CD14-positive monocyte (primary cell): ENCODE measurements around the gene CNIH1. TPM values are rescaled to one million over a fixed set of nuclear protein-coding genes. Genes with fewer than 3 reads are reported as not detected.

ENCODE experiments used
- DNase-seq, 3 donors: peaks; one replicate each; pipeline ENCODE4 v3.0.0-alpha.2; 2011 to 2022
- H2AFZ ChIP-seq: 2 replicates; pipeline ENCODE4 v1.6.0; 2012; ENCODE audit warnings: mild to moderate bottlenecking, low read depth, low read length, inconsistent platforms; ENCODE audit not compliant: insufficient read depth, poor library complexity, severe bottlenecking
- H3K27ac ChIP-seq, 2 donors: 1 replicate in 1 of 2; 2 replicates in 1 of 2; pipeline ENCODE4 v1.5.1; 2012 to 2013; ENCODE audit warnings: low read length in 2 of 2, control low read depth in 1 of 2, inconsistent platforms in 1 of 2, low read depth in 1 of 2, mild to moderate bottlenecking in 1 of 2
- H3K27me3 ChIP-seq, 2 donors: one replicate each; pipeline versions ENCODE4 v1.6.0 to v1.6.1; 2011 to 2013; ENCODE audit warnings: low read length in 2 of 2; ENCODE audit not compliant: control insufficient read depth in 2 of 2, insufficient read depth in 2 of 2
- H3K36me3 ChIP-seq, 2 donors: replicated peaks in 1 of 2; 1 replicate in 1 of 2; 2 replicates in 1 of 2; pipeline versions ENCODE4 v1.5.1 to v1.6.1; 2012 to 2013; ENCODE audit warnings: low read length in 2 of 2, control low read depth in 1 of 2, inconsistent platforms in 1 of 2, mild to moderate bottlenecking in 1 of 2; ENCODE audit not compliant: insufficient read depth in 2 of 2, control insufficient read depth in 1 of 2
- H3K4me1 ChIP-seq, 2 donors: 1 replicate in 1 of 2; 2 replicates in 1 of 2; pipeline versions ENCODE4 v1.5.1 to v1.6.1; 2012 to 2013; ENCODE audit warnings: low read length in 2 of 2, control low read depth in 1 of 2, inconsistent platforms in 1 of 2, mild to moderate bottlenecking in 1 of 2, moderate library complexity in 1 of 2; ENCODE audit not compliant: insufficient read depth in 2 of 2, control insufficient read depth in 1 of 2
- H3K4me2 ChIP-seq: replicated peaks from 2 replicates; pipeline ENCODE3; 2012; ENCODE audit warnings: low read length, moderate library complexity, mild to moderate bottlenecking; ENCODE audit not compliant: poor library complexity, severe bottlenecking; ENCODE audit errors: extremely low read depth
- H3K4me3 ChIP-seq, 3 experiments: fragments of 200-600 bp in 1 of 3; sonication (generic) in 1 of 3; replicated peaks in 1 of 3; 1 replicate in 2 of 3; 2 replicates in 1 of 3; pipeline ENCODE4 v1.5.1; 2011 to 2013; ENCODE audit warnings: low read length in 3 of 3, mild to moderate bottlenecking in 3 of 3, control low read depth in 2 of 3, low read depth in 2 of 3, inconsistent platforms in 1 of 3, moderate library complexity in 1 of 3
- H3K79me2 ChIP-seq: 2 replicates; pipeline ENCODE4 v1.6.0; 2012; ENCODE audit warnings: mild to moderate bottlenecking, control low read depth, inconsistent platforms, low read length, moderate library complexity; ENCODE audit not compliant: insufficient read depth
- H3K9ac ChIP-seq: 2 replicates; pipeline ENCODE4 v1.6.0; 2017; ENCODE audit warnings: low read length, mild to moderate bottlenecking; ENCODE audit not compliant: insufficient read depth, poor library complexity, severe bottlenecking
- H3K9me3 ChIP-seq, 2 donors: replicated peaks in 1 of 2; 1 replicate in 1 of 2; 2 replicates in 1 of 2; pipeline versions ENCODE4 v1.5.1 to v1.6.1; 2012 to 2013; ENCODE audit warnings: low read length in 2 of 2, control low read depth in 1 of 2; ENCODE audit not compliant: control insufficient read depth in 1 of 2, insufficient read depth in 1 of 2
- H4K20me1 ChIP-seq: 2 replicates; pipeline ENCODE4 v1.6.0; 2012; ENCODE audit warnings: mild to moderate bottlenecking, low read length, control low read depth, moderate library complexity; ENCODE audit not compliant: insufficient read depth
- H3K27ac Mint-ChIP-seq, 7 donors: one replicate each; pipeline ENCODE4 v1.8.0; 2020; ENCODE audit warnings: mild to moderate bottlenecking in 7 of 7, mixed read lengths in 7 of 7, moderate library complexity in 6 of 7, inconsistent platforms in 2 of 7
- H3K27me3 Mint-ChIP-seq, 3 donors: one replicate each; pipeline ENCODE4 v1.8.0; 2021 to 2022; ENCODE audit warnings: low read depth in 3 of 3, mild to moderate bottlenecking in 3 of 3, mixed read lengths in 3 of 3, moderate library complexity in 3 of 3, inconsistent platforms in 1 of 3
- H3K36me3 Mint-ChIP-seq, 2 donors: one replicate each; pipeline ENCODE4 v1.8.0; 2020; ENCODE audit warnings: mixed read lengths in 2 of 2, inconsistent platforms in 1 of 2, mild to moderate bottlenecking in 1 of 2
- H3K4me1 Mint-ChIP-seq: one replicate; pipeline ENCODE4 v1.8.0; 2020; ENCODE audit warnings: mild to moderate bottlenecking, mixed read lengths
- H3K4me3 Mint-ChIP-seq, 2 donors: one replicate each; pipeline ENCODE4 v1.8.0; 2020; ENCODE audit warnings: mild to moderate bottlenecking in 2 of 2, mixed read lengths in 2 of 2, moderate library complexity in 1 of 2
- H3K9me3 Mint-ChIP-seq, 7 donors: one replicate each; pipeline ENCODE4 v1.8.0; 2020 to 2022; ENCODE audit warnings: mixed read lengths in 7 of 7, mild to moderate bottlenecking in 6 of 7, moderate library complexity in 6 of 7, inconsistent platforms in 2 of 7
- CTCF ChIP-seq: fragments of 200-600 bp; IDR thresholded peaks from one replicate; pipeline ENCODE4 v1.8.0; 2022; ENCODE audit warnings: antibody characterized with exemption, mild to moderate bottlenecking
- WGBS: methylation state at CpG from one replicate; pipeline ENCODE4 v1.1.5; 2013; ENCODE audit warnings: missing lambda C conversion rate; ENCODE audit not compliant: insufficient coverage; 5-methylcytosine and 5-hydroxymethylcytosine counted together
- intact Hi-C, 2 donors: fragments of 100-400 bp; cut with micrococcal nuclease; formaldehyde crosslinking; loops; one replicate each; pipeline versions ENCODE4 v1.15.0 to v1.15.1; 2023
- polyA plus RNA-seq, 3 donors: library from polyadenylated mRNA; depleted of rRNA in 1 of 3; unstranded in 2 of 3; stranded (reverse) in 1 of 3; fragments of 300-500 nt in 2 of 3; fragments of >200 nt in 1 of 3; fragmentation: Illumina TruSeq in 2 of 3; gene quantifications; 1 replicate in 2 of 3; 2 replicates in 1 of 3; pipeline ENCODE4 v1.2.3, GENCODE V29; 2012 to 2021

The CNIH1 gene
- polyA plus RNA-seq, 3 donors = 109 to 162 (median 138) TPM

- DNase-seq = no peak
- Mint-ChIP-seq H3K4me3 (no peak overlapping the region), H3K36me3 (peaks cover 38 to 41% of the 10 kb centered on the region in 2 donors), H3K4me1 (peaks cover 4% of the 10 kb centered on the region), H3K27ac (no peak overlapping the region), H3K9me3 (peaks cover 9 to 16% (median 11%) of the 10 kb centered on the region in 7 donors), H3K27me3 (peaks cover 0 to 3% (median 0%) of the 10 kb centered on the region in 3 donors)
- H2AFZ ChIP-seq = no peak overlapping the region
- TF ChIP-seq CTCF = no peak
- no peak overlapping the region for H3K4me2 ChIP-seq
- peaks cover 3 to 11% of the 10 kb centered on the region in 2 donors for H3K9me3 ChIP-seq
- intact Hi-C loops = no loop called here
- H3K36me3 ChIP-seq = peaks cover 10 to 46% of the 10 kb centered on the region in 2 donors
- no peaks in the 10 kb centered on the region for H3K4me1 ChIP-seq
- H3K79me2 ChIP-seq = no peaks in the 10 kb centered on the region
- no peak overlapping the region for H3K27ac ChIP-seq
- no peaks in the 10 kb centered on the region for H4K20me1 ChIP-seq
- H3K9ac ChIP-seq = no peak overlapping the region
- no peaks in the 10 kb centered on the region for H3K27me3 ChIP-seq
- 100% methylated on average over 1 of the region's 4 CpGs for WGBS
- no peak overlapping the region for H3K4me3 ChIP-seq
Observed at GRCh38 chr14:54470701-54471100, 29.5 kb upstream of the CNIH1 start.

- H3K4me2 ChIP-seq = no peak overlapping the region
- peaks cover 9 to 16% (median 11%) of the 10 kb centered on the region in 7 donors for H3K9me3 Mint-ChIP-seq
- no peak overlapping the region for H3K27ac Mint-ChIP-seq
- H3K27me3 Mint-ChIP-seq = peaks cover 1 to 4% (median 4%) of the 10 kb centered on the region in 3 donors
- no peaks in the 10 kb centered on the region for H3K79me2 ChIP-seq
- no peaks in the 10 kb centered on the region for H3K27me3 ChIP-seq
- peaks cover 0 to 14% of the 10 kb centered on the region in 2 donors for H3K36me3 ChIP-seq
- H3K4me3 ChIP-seq = no peak overlapping the region
- H3K9me3 ChIP-seq = peaks cover 3 to 11% of the 10 kb centered on the region in 2 donors
- H3K4me1 Mint-ChIP-seq = peaks cover 10% of the 10 kb centered on the region
- DNase-seq = no peak
- H3K4me1 ChIP-seq = peaks cover 0 to 10% of the 10 kb centered on the region in 2 donors
- no peak overlapping the region for H3K27ac ChIP-seq
- H3K36me3 Mint-ChIP-seq = peaks cover 14% of the 10 kb centered on the region in 2 donors
- H3K9ac ChIP-seq = no peak overlapping the region
- no peak overlapping the region for H3K4me3 Mint-ChIP-seq
- no peak for TF ChIP-seq CTCF
- no peak overlapping the region for H2AFZ ChIP-seq
- H4K20me1 ChIP-seq = no peaks in the 10 kb centered on the region
- intact Hi-C loops = no loop called here
Observed at GRCh38 chr14:54467280-54467679, 26.1 kb upstream of the CNIH1 start.
